ENCODE data around the gene MED29.

DNA sequence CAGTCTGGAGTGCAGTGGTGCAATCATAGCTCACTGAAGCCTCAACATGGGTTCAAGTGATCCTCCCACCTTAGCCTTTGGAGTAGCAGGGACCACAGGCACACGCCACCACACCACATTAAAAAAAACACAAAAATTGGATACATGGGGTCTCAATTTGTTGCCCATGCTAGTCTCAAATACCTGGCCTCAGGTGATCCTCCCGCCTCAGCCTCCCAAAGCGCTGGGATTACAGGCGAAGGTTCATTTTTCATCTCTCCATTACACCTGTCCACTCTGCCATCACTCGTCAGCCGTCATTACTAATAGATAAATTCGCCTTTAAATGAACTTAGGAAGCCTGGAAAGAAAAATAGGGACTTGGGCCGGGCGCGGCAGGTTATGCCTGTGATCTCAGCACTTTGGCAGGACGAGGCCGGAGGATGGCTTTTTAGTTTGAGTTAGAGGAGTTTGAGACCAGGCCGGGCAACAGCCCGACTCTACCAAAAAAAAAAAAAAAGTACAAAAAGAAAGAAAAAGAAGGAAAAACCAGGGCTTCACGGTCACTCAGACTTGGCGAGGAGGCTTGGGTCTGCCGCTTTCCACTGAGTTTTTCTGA is 53.5 kb downstream of the MED29 start:
- TF ChIP-seq, protein P1, sequence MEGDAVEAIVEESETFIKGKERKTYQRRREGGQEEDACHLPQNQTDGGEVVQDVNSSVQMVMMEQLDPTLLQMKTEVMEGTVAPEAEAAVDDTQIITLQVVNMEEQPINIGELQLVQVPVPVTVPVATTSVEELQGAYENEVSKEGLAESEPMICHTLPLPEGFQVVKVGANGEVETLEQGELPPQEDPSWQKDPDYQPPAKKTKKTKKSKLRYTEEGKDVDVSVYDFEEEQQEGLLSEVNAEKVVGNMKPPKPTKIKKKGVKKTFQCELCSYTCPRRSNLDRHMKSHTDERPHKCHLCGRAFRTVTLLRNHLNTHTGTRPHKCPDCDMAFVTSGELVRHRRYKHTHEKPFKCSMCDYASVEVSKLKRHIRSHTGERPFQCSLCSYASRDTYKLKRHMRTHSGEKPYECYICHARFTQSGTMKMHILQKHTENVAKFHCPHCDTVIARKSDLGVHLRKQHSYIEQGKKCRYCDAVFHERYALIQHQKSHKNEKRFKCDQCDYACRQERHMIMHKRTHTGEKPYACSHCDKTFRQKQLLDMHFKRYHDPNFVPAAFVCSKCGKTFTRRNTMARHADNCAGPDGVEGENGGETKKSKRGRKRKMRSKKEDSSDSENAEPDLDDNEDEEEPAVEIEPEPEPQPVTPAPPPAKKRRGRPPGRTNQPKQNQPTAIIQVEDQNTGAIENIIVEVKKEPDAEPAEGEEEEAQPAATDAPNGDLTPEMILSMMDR (IDR thresholded peaks at IDR 0.05), result no peak
- TF ChIP-seq, protein P2, sequence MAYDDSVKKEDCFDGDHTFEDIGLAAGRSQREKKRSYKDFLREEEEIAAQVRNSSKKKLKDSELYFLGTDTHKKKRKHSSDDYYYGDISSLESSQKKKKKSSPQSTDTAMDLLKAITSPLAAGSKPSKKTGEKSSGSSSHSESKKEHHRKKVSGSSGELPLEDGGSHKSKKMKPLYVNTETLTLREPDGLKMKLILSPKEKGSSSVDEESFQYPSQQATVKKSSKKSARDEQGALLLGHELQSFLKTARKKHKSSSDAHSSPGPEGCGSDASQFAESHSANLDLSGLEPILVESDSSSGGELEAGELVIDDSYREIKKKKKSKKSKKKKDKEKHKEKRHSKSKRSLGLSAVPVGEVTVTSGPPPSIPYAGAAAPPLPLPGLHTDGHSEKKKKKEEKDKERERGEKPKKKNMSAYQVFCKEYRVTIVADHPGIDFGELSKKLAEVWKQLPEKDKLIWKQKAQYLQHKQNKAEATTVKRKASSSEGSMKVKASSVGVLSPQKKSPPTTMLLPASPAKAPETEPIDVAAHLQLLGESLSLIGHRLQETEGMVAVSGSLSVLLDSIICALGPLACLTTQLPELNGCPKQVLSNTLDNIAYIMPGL (CRISPR knock-in tag; IDR thresholded peaks at IDR 0.05), result no peak
- TF ChIP-seq, protein P3, sequence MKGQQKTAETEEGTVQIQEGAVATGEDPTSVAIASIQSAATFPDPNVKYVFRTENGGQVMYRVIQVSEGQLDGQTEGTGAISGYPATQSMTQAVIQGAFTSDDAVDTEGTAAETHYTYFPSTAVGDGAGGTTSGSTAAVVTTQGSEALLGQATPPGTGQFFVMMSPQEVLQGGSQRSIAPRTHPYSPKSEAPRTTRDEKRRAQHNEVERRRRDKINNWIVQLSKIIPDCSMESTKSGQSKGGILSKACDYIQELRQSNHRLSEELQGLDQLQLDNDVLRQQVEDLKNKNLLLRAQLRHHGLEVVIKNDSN (CRISPR knock-in tag; IDR thresholded peaks at IDR 0.05), result no peak
- TF ChIP-seq, protein P4, sequence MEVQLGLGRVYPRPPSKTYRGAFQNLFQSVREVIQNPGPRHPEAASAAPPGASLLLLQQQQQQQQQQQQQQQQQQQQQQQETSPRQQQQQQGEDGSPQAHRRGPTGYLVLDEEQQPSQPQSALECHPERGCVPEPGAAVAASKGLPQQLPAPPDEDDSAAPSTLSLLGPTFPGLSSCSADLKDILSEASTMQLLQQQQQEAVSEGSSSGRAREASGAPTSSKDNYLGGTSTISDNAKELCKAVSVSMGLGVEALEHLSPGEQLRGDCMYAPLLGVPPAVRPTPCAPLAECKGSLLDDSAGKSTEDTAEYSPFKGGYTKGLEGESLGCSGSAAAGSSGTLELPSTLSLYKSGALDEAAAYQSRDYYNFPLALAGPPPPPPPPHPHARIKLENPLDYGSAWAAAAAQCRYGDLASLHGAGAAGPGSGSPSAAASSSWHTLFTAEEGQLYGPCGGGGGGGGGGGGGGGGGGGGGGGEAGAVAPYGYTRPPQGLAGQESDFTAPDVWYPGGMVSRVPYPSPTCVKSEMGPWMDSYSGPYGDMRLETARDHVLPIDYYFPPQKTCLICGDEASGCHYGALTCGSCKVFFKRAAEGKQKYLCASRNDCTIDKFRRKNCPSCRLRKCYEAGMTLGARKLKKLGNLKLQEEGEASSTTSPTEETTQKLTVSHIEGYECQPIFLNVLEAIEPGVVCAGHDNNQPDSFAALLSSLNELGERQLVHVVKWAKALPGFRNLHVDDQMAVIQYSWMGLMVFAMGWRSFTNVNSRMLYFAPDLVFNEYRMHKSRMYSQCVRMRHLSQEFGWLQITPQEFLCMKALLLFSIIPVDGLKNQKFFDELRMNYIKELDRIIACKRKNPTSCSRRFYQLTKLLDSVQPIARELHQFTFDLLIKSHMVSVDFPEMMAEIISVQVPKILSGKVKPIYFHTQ (CRISPR knock-in tag; IDR thresholded peaks at IDR 0.05), result no peak
- TF ChIP-seq NFE2L1 (CRISPR knock-in tag; IDR thresholded peaks at IDR 0.05) (no peak), TP53 (CRISPR knock-in tag; IDR thresholded peaks at IDR 0.05) (no peak)
- TF ChIP-seq, protein P5, sequence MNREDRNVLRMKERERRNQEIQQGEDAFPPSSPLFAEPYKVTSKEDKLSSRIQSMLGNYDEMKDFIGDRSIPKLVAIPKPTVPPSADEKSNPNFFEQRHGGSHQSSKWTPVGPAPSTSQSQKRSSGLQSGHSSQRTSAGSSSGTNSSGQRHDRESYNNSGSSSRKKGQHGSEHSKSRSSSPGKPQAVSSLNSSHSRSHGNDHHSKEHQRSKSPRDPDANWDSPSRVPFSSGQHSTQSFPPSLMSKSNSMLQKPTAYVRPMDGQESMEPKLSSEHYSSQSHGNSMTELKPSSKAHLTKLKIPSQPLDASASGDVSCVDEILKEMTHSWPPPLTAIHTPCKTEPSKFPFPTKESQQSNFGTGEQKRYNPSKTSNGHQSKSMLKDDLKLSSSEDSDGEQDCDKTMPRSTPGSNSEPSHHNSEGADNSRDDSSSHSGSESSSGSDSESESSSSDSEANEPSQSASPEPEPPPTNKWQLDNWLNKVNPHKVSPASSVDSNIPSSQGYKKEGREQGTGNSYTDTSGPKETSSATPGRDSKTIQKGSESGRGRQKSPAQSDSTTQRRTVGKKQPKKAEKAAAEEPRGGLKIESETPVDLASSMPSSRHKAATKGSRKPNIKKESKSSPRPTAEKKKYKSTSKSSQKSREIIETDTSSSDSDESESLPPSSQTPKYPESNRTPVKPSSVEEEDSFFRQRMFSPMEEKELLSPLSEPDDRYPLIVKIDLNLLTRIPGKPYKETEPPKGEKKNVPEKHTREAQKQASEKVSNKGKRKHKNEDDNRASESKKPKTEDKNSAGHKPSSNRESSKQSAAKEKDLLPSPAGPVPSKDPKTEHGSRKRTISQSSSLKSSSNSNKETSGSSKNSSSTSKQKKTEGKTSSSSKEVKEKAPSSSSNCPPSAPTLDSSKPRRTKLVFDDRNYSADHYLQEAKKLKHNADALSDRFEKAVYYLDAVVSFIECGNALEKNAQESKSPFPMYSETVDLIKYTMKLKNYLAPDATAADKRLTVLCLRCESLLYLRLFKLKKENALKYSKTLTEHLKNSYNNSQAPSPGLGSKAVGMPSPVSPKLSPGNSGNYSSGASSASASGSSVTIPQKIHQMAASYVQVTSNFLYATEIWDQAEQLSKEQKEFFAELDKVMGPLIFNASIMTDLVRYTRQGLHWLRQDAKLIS (CRISPR knock-in tag; IDR thresholded peaks at IDR 0.05; ENCODE audit: borderline replicate concordance), result no peak
- TF ChIP-seq, protein P6, sequence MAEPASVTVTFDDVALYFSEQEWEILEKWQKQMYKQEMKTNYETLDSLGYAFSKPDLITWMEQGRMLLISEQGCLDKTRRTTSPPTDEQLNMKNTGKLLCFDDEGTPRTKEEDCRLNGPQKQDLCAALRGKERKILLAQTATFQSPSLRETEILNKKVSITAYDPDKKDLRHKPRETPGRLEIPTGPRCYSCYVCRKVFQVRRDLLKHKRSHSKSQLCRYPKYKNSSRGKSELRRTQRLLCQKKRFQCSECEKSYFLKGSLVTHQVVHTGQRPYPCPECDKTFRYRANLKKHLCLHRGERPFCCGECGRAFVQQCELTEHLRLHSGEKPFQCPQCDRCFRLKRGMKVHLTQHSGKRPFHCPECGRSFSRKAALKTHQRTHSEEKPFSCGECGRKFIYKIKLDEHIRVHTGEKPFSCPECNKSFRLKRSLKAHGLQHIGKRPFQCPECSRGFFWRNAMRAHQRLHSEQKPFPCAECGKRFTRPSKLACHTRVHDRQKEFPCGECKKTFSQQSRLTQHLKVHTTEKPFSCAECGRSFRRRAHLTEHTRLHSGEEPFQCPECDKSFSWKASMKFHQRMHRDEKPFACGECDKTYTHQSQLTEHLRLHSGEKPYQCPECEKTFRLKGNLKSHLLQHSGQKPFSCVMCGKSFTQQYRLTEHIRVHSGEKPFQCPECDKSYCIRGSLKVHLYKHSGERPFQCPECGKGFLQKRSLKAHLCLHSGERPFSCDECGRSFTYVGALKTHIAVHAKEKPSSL (CRISPR knock-in tag; conservative IDR thresholded peaks at IDR 0.05), result no peak
- TF ChIP-seq, protein P7, sequence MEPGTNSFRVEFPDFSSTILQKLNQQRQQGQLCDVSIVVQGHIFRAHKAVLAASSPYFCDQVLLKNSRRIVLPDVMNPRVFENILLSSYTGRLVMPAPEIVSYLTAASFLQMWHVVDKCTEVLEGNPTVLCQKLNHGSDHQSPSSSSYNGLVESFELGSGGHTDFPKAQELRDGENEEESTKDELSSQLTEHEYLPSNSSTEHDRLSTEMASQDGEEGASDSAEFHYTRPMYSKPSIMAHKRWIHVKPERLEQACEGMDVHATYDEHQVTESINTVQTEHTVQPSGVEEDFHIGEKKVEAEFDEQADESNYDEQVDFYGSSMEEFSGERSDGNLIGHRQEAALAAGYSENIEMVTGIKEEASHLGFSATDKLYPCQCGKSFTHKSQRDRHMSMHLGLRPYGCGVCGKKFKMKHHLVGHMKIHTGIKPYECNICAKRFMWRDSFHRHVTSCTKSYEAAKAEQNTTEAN (CRISPR knock-in tag; IDR thresholded peaks at IDR 0.05), result no peak

Measured in WTC11 (cell line).